GM20000 (cell line): ENCODE results near the gene TMEM52.
A peak's percentile ranks its signal among the peaks of the same experiment; 100 is the strongest.

ENCODE experiments used
- DNase-seq: peaks from one replicate; pipeline ENCODE4 v3.0.0; 2012; ENCODE audit warnings: low spot score
- CTCF ChIP-seq: IDR thresholded peaks from 2 replicates; pipeline ENCODE4 v1.5.1; 2012; ENCODE audit warnings: mild to moderate bottlenecking, control low read depth; ENCODE audit errors: extremely low read depth, missing control alignments

The TMEM52 gene

GRCh38 chr1:1894354-1895059, 24.6 kb downstream of the TMEM52 start:
- TF ChIP-seq CTCF = no peak
- DNase-seq = no peak

- no peak for TF ChIP-seq CTCF
Measured at GRCh38 chr1:1893997-1894353, 25.1 kb downstream of the TMEM52 start.

GRCh38 chr1:1893291-1893985, 25.6 kb downstream of the TMEM52 start:
- DNase-seq = no peak
- no peak for TF ChIP-seq CTCF

More at GRCh38 chr1:1893997-1894353, 25.1 kb downstream of the TMEM52 start:
- DNase-seq = no peak

GRCh38 chr1:1892763-1893120, 26.3 kb downstream of the TMEM52 start:
- TF ChIP-seq CTCF = no peak
- DNase-seq = no peak

GRCh38 chr1:1892079-1892762, 26.9 kb downstream of the TMEM52 start:
- no peak for DNase-seq
- TF ChIP-seq CTCF = no peak

- peak; percentile 90 for DNase-seq
- TF ChIP-seq CTCF = no peak
Measured at GRCh38 chr1:1891349-1892078, 27.6 kb downstream of the TMEM52 start.
